Smooth muscle cell of the coronary artery (primary cell): ENCODE data around the gene C20orf202. TPM values are rescaled to one million over a fixed set of nuclear protein-coding genes. Genes with fewer than 3 reads are reported as not detected.

Experiments used
- total RNA-seq: library from RNA; depleted of rRNA; stranded (reverse); fragments of >200 nt; gene quantifications from 2 replicates; pipeline ENCODE4 v1.2.3, GENCODE V29; 2014; ENCODE audit warnings: low replicate concordance

Gene C20orf202
- total RNA-seq = not detected in 2 replicates

DNA sequence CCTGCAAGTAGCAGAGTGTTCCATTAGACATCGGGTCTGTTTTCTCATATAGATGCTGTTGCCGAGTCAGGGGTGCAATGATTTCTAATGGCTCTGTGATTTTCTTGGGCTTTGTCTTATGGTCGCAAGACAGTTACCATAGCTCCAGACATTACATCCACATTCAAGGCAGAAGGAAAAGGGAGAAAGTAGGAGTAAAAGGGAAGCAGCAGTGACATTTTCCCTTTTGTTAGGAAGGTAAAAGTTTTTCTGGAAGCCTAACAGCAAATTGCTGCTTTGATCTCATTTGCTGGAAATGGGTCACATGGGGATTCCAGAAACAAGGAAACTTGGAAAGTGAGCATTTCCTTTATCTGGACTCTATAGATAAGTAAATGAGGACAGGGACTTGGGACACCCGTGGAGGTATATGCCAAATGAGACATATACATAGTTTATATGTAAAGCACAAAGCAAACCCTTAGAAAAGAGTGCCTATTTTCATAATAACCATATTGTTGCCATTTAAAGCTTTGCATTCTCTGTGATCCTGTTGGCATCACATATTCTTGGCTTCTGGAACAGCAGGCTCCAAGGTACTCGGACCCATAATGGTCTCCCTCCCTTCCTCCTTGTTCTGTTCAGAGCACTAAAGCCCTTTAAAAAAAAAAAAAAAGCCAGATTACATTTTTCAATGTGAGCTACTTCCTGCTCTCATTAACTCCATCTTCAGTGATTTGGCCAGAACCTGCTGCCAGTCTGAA is at the start of gene C20orf202:
TSS of gene C20orf202 (plus strand) at position 693 of the 743 bp plus-strand sequence. CDS start 132 bp downstream, outside the sequence.

DNA sequence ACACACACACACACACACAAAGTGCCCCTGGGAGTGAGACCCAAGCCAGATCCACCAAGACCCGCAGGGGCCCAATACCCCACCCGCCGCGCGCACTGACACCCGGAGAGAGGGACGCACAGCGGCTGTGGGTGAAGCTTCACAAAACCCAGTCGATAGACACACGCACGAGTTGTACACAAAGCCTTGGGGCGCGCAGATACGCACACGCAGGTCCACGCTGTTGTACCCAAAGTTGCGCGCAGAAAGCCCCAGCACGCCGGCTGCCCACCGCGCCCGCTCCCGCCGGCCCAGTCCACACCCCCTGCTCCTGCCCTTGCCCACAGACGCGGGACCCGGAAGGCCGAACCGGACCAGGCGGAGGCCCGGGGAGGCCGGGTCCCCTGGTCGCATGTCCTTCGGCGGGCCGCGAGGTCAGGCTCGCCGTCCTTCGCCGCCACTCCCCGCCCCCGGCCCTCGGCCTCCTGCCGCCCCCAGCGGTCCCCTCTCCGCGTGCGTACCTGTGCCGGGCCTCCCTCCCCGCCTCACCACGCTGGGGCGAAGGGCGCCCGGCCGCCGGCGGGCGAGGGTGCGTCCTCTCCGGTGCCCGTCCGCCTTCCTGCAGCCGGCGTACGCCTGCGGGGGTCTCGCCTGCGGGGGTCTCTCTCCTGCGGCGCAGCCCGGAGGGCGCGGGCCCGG is 18.5 kb upstream of the C20orf202 start, which contains the start of gene TMEM74B:
TSS of gene TMEM74B (minus strand) at position 344 of the 678 bp plus-strand sequence. CDS start 1,180 bp downstream, outside the sequence.

GRCh38 chr20:1225783-1226654 is 22.8 kb downstream of the C20orf202 start, which contains the start of gene RAD21L1:
Gene RAD21L1, plus strand, starts transcription at chr20:1226044. Its CDS starts 2,410 bp downstream, at chr20:1228454.

Other genes starting within 250 kb of the C20orf202 start
- not detected in 2 replicates for gene RSPO4, start 201.1 kb upstream of the C20orf202 start, total RNA-seq
- gene PSMF1, start 84.9 kb upstream of the C20orf202 start, total RNA-seq = 17.4 and 20.2 TPM in 2 replicates
- not detected in 2 replicates for gene TMEM74B, start 18.5 kb upstream of the C20orf202 start, total RNA-seq
- not detected in 2 replicates for gene RAD21L1, start 22.6 kb downstream of the C20orf202 start, total RNA-seq
- 6.8 and 7.1 TPM in 2 replicates for gene SNPH, start 62.8 kb downstream of the C20orf202 start, total RNA-seq
- 0.35 and 1.8 TPM in 2 replicates for gene SDCBP2, start 125.7 kb downstream of the C20orf202 start, total RNA-seq
- 102 and 160 TPM in 2 replicates for gene FKBP1A, start 189.6 kb downstream of the C20orf202 start, total RNA-seq